ENCODE results near the gene IGFBP3. TPM values are rescaled to one million over a fixed set of nuclear protein-coding genes. Genes with fewer than 3 reads are reported as not detected.

The IGFBP3 gene
- 100 to 1,000 TPM; 126 to 765 (median 207) TPM for total RNA-seq

- WGBS, 2 donors = 1 to 2% methylated on average over 26 to 31 of the region's 111 CpGs
- TF ChIP-seq CTCF (IDR thresholded peaks at IDR 0.05) = no peak
- peak in 1 of 2 donors; percentile 11 for TF ChIP-seq POLR2A (IDR thresholded peaks at IDR 0.05)
- intact Hi-C loops (cut with DNase I; ENCODE audit: low total_unique reads) = loop anchor here (5.0 kb wide), 1 partner anchor 1167 kb away; no protein-coding TSS in a partner anchor
- H3K4me3 ChIP-seq (ENCODE audit: low read depth, poor library complexity, severe bottlenecking) = peak within 1 kb of the TSS; percentile 37
- DNase-seq (ENCODE audit: low spot score in 2 of 2) = no peak
Observed at GRCh38 chr7:45920502-45921380, at the start of gene IGFBP3. Gene IGFBP3 (minus strand): TSS chr7:45921272. CDS start chr7:45921140, 132 bp downstream.

- no peak for TF ChIP-seq POLR2A (IDR thresholded peaks at IDR 0.05)
- TF ChIP-seq CTCF (IDR thresholded peaks at IDR 0.05) = no peak
- DNase-seq (ENCODE audit: low spot score in 2 of 2) = peak in 1 of 2 donors; percentile 37
- WGBS, 2 donors = 78 to 100% methylated on average over 2 of the region's 2 CpGs
Observed at GRCh38 chr7:45970454-45970853, 49.4 kb upstream of the IGFBP3 start.

GRCh38 chr7:45969940-45970339, 48.9 kb upstream of the IGFBP3 start:
- DNase-seq (ENCODE audit: low spot score in 2 of 2) = peak in 1 of 2 donors; percentile 34
- H3K4me3 ChIP-seq (ENCODE audit: low read depth, poor library complexity, severe bottlenecking) = no peak overlapping the region
- WGBS, 2 donors = 77 to 92% methylated on average over 5 of the region's 5 CpGs
- intact Hi-C loops (cut with DNase I; ENCODE audit: low total_unique reads) = no loop called here
- TF ChIP-seq POLR2A (IDR thresholded peaks at IDR 0.05) (no peak), CTCF (IDR thresholded peaks at IDR 0.05) (no peak)

More at GRCh38 chr7:45970454-45970853, 49.4 kb upstream of the IGFBP3 start:
- H3K4me3 ChIP-seq (ENCODE audit: low read depth, poor library complexity, severe bottlenecking) = no peak overlapping the region
- intact Hi-C loops (cut with DNase I; ENCODE audit: low total_unique reads) = no loop called here

- TF ChIP-seq POLR2A (IDR thresholded peaks at IDR 0.05) = no peak
- no peak for TF ChIP-seq CTCF (IDR thresholded peaks at IDR 0.05)
- no peak overlapping the region for H3K4me3 ChIP-seq (ENCODE audit: low read depth, poor library complexity, severe bottlenecking)
- 59 to 60% methylated on average over 10 of the region's 10 CpGs for WGBS, 2 donors
- DNase-seq (ENCODE audit: low spot score in 2 of 2) = peak in 1 of 2 donors; percentile 61
- intact Hi-C loops (cut with DNase I; ENCODE audit: low total_unique reads) = no loop called here
Observed at GRCh38 chr7:45968856-45969541, 47.9 kb upstream of the IGFBP3 start.

GRCh38 chr7:45968312-45968711, 47.2 kb upstream of the IGFBP3 start:
- DNase-seq (ENCODE audit: low spot score in 2 of 2) = peak in 1 of 2 donors; percentile 64
- intact Hi-C loops (cut with DNase I; ENCODE audit: low total_unique reads) = no loop called here
- no peak for TF ChIP-seq POLR2A (IDR thresholded peaks at IDR 0.05)
- TF ChIP-seq CTCF (IDR thresholded peaks at IDR 0.05) = no peak
- no peak overlapping the region for H3K4me3 ChIP-seq (ENCODE audit: low read depth, poor library complexity, severe bottlenecking)
- 85 to 92% methylated on average over 7 of the region's 7 CpGs for WGBS, 2 donors

Measured in lower leg skin (tissue), 4 donors.